ENCODE data around the gene RNF19B.

RNF19B gene

DNA sequence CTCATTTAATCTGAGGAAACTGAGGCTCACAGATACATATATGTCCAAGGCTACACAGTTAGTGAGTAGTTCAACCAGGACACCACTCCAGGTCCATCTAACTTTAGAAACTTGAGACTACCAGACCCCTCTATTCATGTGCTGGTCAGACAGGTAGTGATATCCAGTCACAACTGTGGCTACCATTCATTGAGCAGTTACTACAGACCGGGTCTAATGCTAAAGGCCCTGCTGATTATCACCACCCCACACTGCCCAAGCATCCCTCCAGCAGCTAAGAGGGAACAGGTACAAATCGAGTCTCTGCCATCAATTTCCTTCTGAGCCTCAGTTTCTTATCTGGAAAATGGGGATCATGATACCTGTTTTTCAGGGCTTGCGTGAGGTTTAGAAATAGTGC is 73.0 kb downstream of the RNF19B start:
- H3K27ac ChIP-seq (ENCODE audit: low read depth, low read length) = no peak overlapping the region
- H3K9ac ChIP-seq (ENCODE audit: low read depth, low read length) = no peak overlapping the region
- no peaks in the 10 kb centered on the region for H3K9me3 ChIP-seq (ENCODE audit: insufficient read depth, low read depth, low read length)
- H3K27me3 ChIP-seq (ENCODE audit: insufficient read depth, low read length) = peaks cover 26% of the 10 kb centered on the region
- WGBS = 96% methylated on average over 3 of the region's 3 CpGs
- peaks cover 2% of the 10 kb centered on the region; the same call in 1 of the 2 replicates for H3K4me1 ChIP-seq (ENCODE audit: insufficient read depth, low read length)
- H3K4me3 ChIP-seq (ENCODE audit: low read length) = no peak overlapping the region
- H3K36me3 ChIP-seq (ENCODE audit: insufficient read depth, low read length) = no peaks in the 10 kb centered on the region

DNA sequence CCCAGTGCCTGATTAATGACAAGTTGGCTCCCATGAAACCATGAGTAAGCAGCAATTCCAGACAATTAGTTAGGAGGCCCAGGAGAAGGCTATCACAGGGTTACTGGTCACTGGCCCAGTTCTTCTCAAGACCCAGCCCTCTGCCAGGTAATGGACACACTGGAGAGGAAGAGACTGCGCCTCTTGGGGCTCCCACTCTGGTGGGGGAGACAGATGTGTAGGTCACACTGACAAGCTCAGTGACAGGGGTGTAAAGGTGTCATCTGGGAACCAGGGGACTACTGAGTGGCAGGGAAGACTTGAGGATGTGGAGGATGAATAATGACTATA is 73.4 kb downstream of the RNF19B start:
- Histone ChIP-seq H3K27ac (ENCODE audit: low read depth, low read length) (no peak overlapping the region), H3K9me3 (ENCODE audit: insufficient read depth, low read depth, low read length) (no peaks in the 10 kb centered on the region), H3K9ac (ENCODE audit: low read depth, low read length) (no peak overlapping the region), H3K27me3 (ENCODE audit: insufficient read depth, low read length) (peaks cover 29% of the 10 kb centered on the region), H3K4me3 (ENCODE audit: low read length) (no peak overlapping the region), H3K36me3 (ENCODE audit: insufficient read depth, low read length) (no peaks in the 10 kb centered on the region), H3K4me1 (ENCODE audit: insufficient read depth, low read length) (peaks cover 2% of the 10 kb centered on the region; the same call in 1 of the 2 replicates)
- WGBS = 98% methylated on average over 1 of the region's 1 CpG

DNA sequence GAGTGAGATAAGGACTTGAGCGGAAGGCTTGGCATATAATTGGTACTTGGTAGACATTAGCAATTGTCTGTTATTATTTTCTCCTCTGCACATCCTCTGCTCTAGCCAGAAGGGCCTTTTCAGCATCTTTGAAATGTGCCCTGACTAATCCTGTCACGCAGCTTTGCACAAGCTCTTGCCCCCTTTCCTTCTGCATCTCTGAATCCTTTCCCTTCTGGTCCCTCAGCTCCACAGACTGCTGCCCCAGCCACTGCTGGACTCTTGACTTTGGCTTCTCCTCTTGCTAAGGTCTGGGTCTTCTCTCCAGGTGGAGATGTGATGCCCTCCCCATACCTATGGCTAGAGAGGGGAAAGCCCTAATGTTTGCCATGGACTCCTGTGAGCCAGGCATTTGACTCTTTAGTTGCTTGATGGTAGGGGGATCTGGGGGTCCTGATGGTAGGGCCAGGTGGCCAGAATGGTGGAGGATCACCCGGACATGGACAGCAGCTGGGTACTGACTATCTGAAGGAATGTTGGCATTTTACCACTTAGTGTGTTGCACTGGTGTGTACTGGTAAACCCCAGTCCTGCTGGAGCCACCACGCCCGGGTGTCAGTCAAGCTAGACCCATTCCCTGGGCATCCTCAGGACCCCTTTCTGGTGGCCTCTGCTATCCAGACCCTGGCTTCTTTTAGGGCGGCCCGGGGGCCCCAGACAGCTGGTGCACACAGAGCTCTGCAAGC is 73.9 kb downstream of the RNF19B start:
- H3K4me1 ChIP-seq (ENCODE audit: insufficient read depth, low read length) = peaks cover 2% of the 10 kb centered on the region; the same call in 1 of the 2 replicates
- no peak overlapping the region for H3K27ac ChIP-seq (ENCODE audit: low read depth, low read length)
- H3K4me3 ChIP-seq (ENCODE audit: low read length) = no peak overlapping the region
- peaks cover 34% of the 10 kb centered on the region for H3K27me3 ChIP-seq (ENCODE audit: insufficient read depth, low read length)
- WGBS = 88% methylated on average over 7 of the region's 7 CpGs
- H3K36me3 ChIP-seq (ENCODE audit: insufficient read depth, low read length) = no peaks in the 10 kb centered on the region
- no peak overlapping the region for H3K9ac ChIP-seq (ENCODE audit: low read depth, low read length)
- no peaks in the 10 kb centered on the region for H3K9me3 ChIP-seq (ENCODE audit: insufficient read depth, low read depth, low read length)

GRCh38 chr1:32889731-32890278 is 74.8 kb downstream of the RNF19B start:
- Histone ChIP-seq H3K27me3 (ENCODE audit: insufficient read depth, low read length) (peaks cover 43% of the 10 kb centered on the region), H3K9me3 (ENCODE audit: insufficient read depth, low read depth, low read length) (no peaks in the 10 kb centered on the region), H3K4me3 (ENCODE audit: low read length) (no peak overlapping the region), H3K36me3 (ENCODE audit: insufficient read depth, low read length) (no peaks in the 10 kb centered on the region), H3K27ac (ENCODE audit: low read depth, low read length) (no peak overlapping the region), H3K9ac (ENCODE audit: low read depth, low read length) (no peak overlapping the region), H3K4me1 (ENCODE audit: insufficient read depth, low read length) (peaks cover 2% of the 10 kb centered on the region; the same call in 1 of the 2 replicates)
- 87% methylated on average over 3 of the region's 3 CpGs for WGBS

- no peak overlapping the region for H3K9ac ChIP-seq (ENCODE audit: low read depth, low read length)
- no peaks in the 10 kb centered on the region for H3K9me3 ChIP-seq (ENCODE audit: insufficient read depth, low read depth, low read length)
- no peak overlapping the region for H3K4me3 ChIP-seq (ENCODE audit: low read length)
- 93% methylated on average over 24 of the region's 24 CpGs for WGBS
- H3K4me1 ChIP-seq (ENCODE audit: insufficient read depth, low read length) = no peaks in the 10 kb centered on the region
- H3K27me3 ChIP-seq (ENCODE audit: insufficient read depth, low read length) = peaks cover 51% of the 10 kb centered on the region
- no peak overlapping the region for H3K27ac ChIP-seq (ENCODE audit: low read depth, low read length)
- H3K36me3 ChIP-seq (ENCODE audit: insufficient read depth, low read length) = no peaks in the 10 kb centered on the region
These were observed 75.8 kb downstream of the RNF19B start for GRCh38 chr1:32888677-32889420.

DNA sequence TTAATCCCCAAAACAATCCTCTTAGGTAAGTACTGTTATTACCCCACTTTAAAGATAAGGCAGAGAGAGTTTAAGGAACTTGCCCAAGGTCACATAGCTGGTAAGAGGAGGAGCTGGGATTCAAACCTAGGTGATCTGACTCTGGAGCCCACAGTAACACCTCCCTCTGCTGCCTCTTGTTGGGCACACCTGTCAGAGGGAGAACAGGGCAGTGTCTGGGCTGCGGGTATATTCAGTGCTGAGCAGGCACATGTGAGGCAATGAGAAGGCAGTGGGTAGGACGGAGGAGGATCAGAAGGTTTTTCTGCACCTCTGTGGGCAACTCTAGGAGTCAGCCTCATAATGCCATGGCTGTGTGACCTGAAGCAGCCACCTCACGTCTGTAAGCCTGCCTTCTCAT is 76.5 kb downstream of the RNF19B start:
- Histone ChIP-seq H3K9me3 (ENCODE audit: insufficient read depth, low read depth, low read length) (no peaks in the 10 kb centered on the region), H3K4me1 (ENCODE audit: insufficient read depth, low read length) (no peaks in the 10 kb centered on the region), H3K9ac (ENCODE audit: low read depth, low read length) (no peak overlapping the region), H3K4me3 (ENCODE audit: low read length) (no peak overlapping the region), H3K27ac (ENCODE audit: low read depth, low read length) (no peak overlapping the region), H3K36me3 (ENCODE audit: insufficient read depth, low read length) (no peaks in the 10 kb centered on the region), H3K27me3 (ENCODE audit: insufficient read depth, low read length) (peaks cover 51% of the 10 kb centered on the region)
- WGBS = 78% methylated on average over 3 of the region's 3 CpGs

- Histone ChIP-seq H3K27me3 (ENCODE audit: insufficient read depth, low read length) (peaks cover 50% of the 10 kb centered on the region), H3K9ac (ENCODE audit: low read depth, low read length) (no peak overlapping the region), H3K4me1 (ENCODE audit: insufficient read depth, low read length) (no peaks in the 10 kb centered on the region), H3K36me3 (ENCODE audit: insufficient read depth, low read length) (no peaks in the 10 kb centered on the region), H3K27ac (ENCODE audit: low read depth, low read length) (no peak overlapping the region), H3K4me3 (ENCODE audit: low read length) (no peak overlapping the region), H3K9me3 (ENCODE audit: insufficient read depth, low read depth, low read length) (no peaks in the 10 kb centered on the region)
- 78% methylated on average over 12 of the region's 12 CpGs for WGBS
These were observed 77.0 kb downstream of the RNF19B start for GRCh38 chr1:32887623-32888022.

GRCh38 chr1:32886828-32887414 is 77.7 kb downstream of the RNF19B start:
- H3K9me3 ChIP-seq (ENCODE audit: insufficient read depth, low read depth, low read length) = no peaks in the 10 kb centered on the region
- H3K36me3 ChIP-seq (ENCODE audit: insufficient read depth, low read length) = no peaks in the 10 kb centered on the region
- peaks cover 43% of the 10 kb centered on the region for H3K27me3 ChIP-seq (ENCODE audit: insufficient read depth, low read length)
- WGBS = 54% methylated on average over 19 of the region's 19 CpGs
- H3K27ac ChIP-seq (ENCODE audit: low read depth, low read length) = no peak overlapping the region
- peaks cover 5% of the 10 kb centered on the region; the same call in 1 of the 2 replicates for H3K4me1 ChIP-seq (ENCODE audit: insufficient read depth, low read length)
- H3K9ac ChIP-seq (ENCODE audit: low read depth, low read length) = no peak overlapping the region
- no peak overlapping the region for H3K4me3 ChIP-seq (ENCODE audit: low read length)
